Stimulated activated naive CD8-positive, alpha-beta T cell treated with anti-CD3 and anti-CD28 coated beads, Interleukin-15, Interleukin-2, amounts not matched to agents 100 ng/mL and 50 ng/mL, for 24 hours (primary cell): ENCODE results near the gene UTS2.

Experiments used
- H3K27ac Mint-ChIP-seq: one replicate; pipeline ENCODE4 v1.8.0; 2021; ENCODE audit warnings: mild to moderate bottlenecking, mixed read lengths
- H3K27me3 Mint-ChIP-seq: one replicate; pipeline ENCODE4 v1.8.0; 2021; ENCODE audit warnings: mixed read lengths
- H3K36me3 Mint-ChIP-seq: one replicate; pipeline ENCODE4 v1.8.0; 2021; ENCODE audit warnings: low read depth, mixed read lengths
- H3K4me1 Mint-ChIP-seq: one replicate; pipeline ENCODE4 v1.8.0; 2021; ENCODE audit warnings: low read depth, mixed read lengths
- H3K4me3 Mint-ChIP-seq: one replicate; pipeline ENCODE4 v1.8.0; 2021; ENCODE audit warnings: mild to moderate bottlenecking, mixed read lengths
- H3K9me3 Mint-ChIP-seq: one replicate; pipeline ENCODE4 v1.8.0; 2021; ENCODE audit warnings: mixed read lengths

Gene UTS2

DNA sequence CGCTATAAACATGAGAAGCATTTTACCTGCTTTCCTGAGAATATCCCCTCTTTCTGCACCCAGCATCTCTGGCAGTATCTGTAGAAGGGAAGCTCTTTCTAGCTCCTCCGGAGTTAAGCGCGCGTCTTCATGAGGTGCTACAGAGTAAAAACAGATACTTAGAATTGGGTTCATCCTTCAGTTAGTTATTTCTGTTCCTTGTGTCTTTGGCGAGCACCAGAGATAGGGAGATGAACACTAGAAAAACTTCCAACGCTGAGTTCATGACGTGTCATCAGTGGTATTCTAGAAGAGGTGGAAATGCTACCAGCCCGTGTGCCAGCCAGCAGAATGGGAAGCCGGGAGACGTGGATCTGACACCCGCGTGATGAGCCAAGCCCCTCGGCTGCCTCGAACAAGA is 2.1 kb downstream of the UTS2 start:
- Mint-ChIP-seq H3K27me3 (no peaks in the 10 kb centered on the region), H3K4me1 (no peaks in the 10 kb centered on the region), H3K36me3 (peaks cover 5% of the 10 kb centered on the region), H3K4me3 (no peak overlapping the region), H3K27ac (no peak overlapping the region), H3K9me3 (no peaks in the 10 kb centered on the region)

- Mint-ChIP-seq H3K27me3 (no peaks in the 10 kb centered on the region), H3K4me1 (peaks cover 2% of the 10 kb centered on the region), H3K36me3 (peaks cover 12% of the 10 kb centered on the region), H3K4me3 (no peak overlapping the region), H3K27ac (no peak overlapping the region), H3K9me3 (no peaks in the 10 kb centered on the region)
Observed at GRCh38 chr1:7847599-7847998, 5.3 kb downstream of the UTS2 start.

- H3K9me3 Mint-ChIP-seq, result no peaks in the 10 kb centered on the region
- no peak overlapping the region for H3K4me3 Mint-ChIP-seq
- peaks cover 14% of the 10 kb centered on the region for H3K36me3 Mint-ChIP-seq
- H3K4me1 Mint-ChIP-seq, result peaks cover 4% of the 10 kb centered on the region
- no peak overlapping the region for H3K27ac Mint-ChIP-seq
- H3K27me3 Mint-ChIP-seq, result no peaks in the 10 kb centered on the region
Observed at GRCh38 chr1:7846656-7847055, 6.2 kb downstream of the UTS2 start.

- Mint-ChIP-seq H3K27me3 (no peaks in the 10 kb centered on the region), H3K9me3 (no peaks in the 10 kb centered on the region), H3K27ac (no peak overlapping the region), H3K36me3 (peaks cover 17% of the 10 kb centered on the region), H3K4me1 (peaks cover 4% of the 10 kb centered on the region), H3K4me3 (no peak overlapping the region)
Observed at GRCh38 chr1:7845761-7846160, 7.1 kb downstream of the UTS2 start.

- Mint-ChIP-seq H3K27ac (peak overlapping the region; percentile 65), H3K36me3 (peaks cover 39% of the 10 kb centered on the region), H3K4me3 (no peak overlapping the region), H3K27me3 (no peaks in the 10 kb centered on the region), H3K4me1 (peaks cover 4% of the 10 kb centered on the region), H3K9me3 (peaks cover 10% of the 10 kb centered on the region)
Observed at GRCh38 chr1:7842517-7842916, 10.3 kb downstream of the UTS2 start.

GRCh38 chr1:7839526-7839925 is 13.3 kb downstream of the UTS2 start:
- Mint-ChIP-seq H3K9me3 (peaks cover 10% of the 10 kb centered on the region), H3K36me3 (peaks cover 58% of the 10 kb centered on the region), H3K4me3 (no peak overlapping the region), H3K4me1 (peaks cover 4% of the 10 kb centered on the region), H3K27me3 (no peaks in the 10 kb centered on the region), H3K27ac (no peak overlapping the region)

DNA sequence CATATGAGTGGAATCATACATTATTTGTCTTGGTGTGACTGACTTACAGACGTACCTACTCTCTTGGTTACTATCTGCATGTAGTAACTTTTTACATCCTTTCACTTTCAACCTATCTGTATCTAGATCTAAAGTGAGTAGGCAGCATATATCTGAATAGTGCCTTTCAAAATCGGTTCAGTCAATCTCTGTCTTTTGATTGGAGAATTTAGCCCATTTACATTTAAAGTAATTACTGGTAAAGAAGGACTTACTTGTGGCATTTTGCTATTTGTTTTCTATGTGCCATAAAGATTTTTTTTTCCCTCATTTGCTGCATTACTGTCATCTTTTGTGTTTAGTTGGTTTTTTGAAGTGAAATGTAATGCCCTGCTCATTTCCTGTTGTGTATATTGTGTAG is 14.2 kb downstream of the UTS2 start:
- Mint-ChIP-seq H3K27me3 (no peaks in the 10 kb centered on the region), H3K36me3 (peaks cover 58% of the 10 kb centered on the region), H3K4me1 (peaks cover 4% of the 10 kb centered on the region), H3K4me3 (no peak overlapping the region), H3K9me3 (peaks cover 10% of the 10 kb centered on the region), H3K27ac (no peak overlapping the region)

DNA sequence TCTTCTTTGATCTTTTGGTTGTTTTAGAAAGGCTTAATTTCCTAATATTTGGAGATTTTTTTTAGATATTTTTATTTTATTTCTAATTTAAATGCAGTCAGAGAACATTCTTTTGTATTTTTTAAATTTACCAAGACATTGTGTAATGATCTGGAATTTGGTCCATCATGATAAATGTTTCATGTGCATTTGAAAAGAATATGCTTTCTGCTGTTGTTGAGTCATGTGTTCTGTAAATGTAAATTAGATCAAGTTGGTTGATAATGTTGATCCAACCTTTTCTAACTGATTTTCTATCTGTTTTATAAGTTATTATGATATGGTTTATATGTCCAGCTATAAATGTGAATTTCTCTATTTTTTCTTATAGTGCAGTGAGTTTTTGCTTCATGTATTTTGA is 19.8 kb downstream of the UTS2 start:
- H3K27ac Mint-ChIP-seq, result no peak overlapping the region
- peaks cover 15% of the 10 kb centered on the region for H3K4me1 Mint-ChIP-seq
- H3K4me3 Mint-ChIP-seq, result no peak overlapping the region
- H3K9me3 Mint-ChIP-seq, result no peaks in the 10 kb centered on the region
- peaks cover 39% of the 10 kb centered on the region for H3K36me3 Mint-ChIP-seq
- H3K27me3 Mint-ChIP-seq, result no peaks in the 10 kb centered on the region

DNA sequence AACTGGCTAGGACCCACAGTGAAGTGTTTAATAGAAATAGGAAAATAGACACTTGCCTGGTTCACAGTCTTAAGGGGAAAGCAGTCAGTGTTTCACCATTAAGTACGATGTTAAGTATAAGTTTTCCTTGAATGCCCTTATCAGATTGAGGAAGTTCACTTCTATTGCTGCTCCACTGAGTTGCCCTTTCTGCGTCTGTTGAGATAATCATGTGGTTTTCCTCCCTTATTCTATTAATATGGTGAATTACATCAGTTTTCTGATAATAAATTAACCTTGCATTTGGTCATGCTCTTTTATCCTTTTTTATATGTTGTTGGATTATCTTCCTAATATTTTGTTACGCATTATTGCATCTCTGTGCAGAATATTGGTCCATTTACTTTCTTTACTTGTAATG is 21.4 kb downstream of the UTS2 start:
- Mint-ChIP-seq H3K4me3 (no peak overlapping the region), H3K36me3 (peaks cover 35% of the 10 kb centered on the region), H3K4me1 (peaks cover 15% of the 10 kb centered on the region)

GRCh38 chr1:7827126-7827955 is 25.5 kb downstream of the UTS2 start:
- Mint-ChIP-seq H3K9me3 (no peaks in the 10 kb centered on the region), H3K4me3 (peak overlapping the region; percentile 78), H3K27ac (peak overlapping the region; percentile 53), H3K4me1 (peaks cover 15% of the 10 kb centered on the region), H3K27me3 (no peaks in the 10 kb centered on the region), H3K36me3 (peaks cover 29% of the 10 kb centered on the region)

More for the DNA sequence above, 21.4 kb downstream of the UTS2 start:
- H3K27me3 Mint-ChIP-seq, result no peaks in the 10 kb centered on the region
- H3K27ac Mint-ChIP-seq, result no peak overlapping the region
- no peaks in the 10 kb centered on the region for H3K9me3 Mint-ChIP-seq

- no peaks in the 10 kb centered on the region for H3K9me3 Mint-ChIP-seq
- peaks cover 30% of the 10 kb centered on the region for H3K36me3 Mint-ChIP-seq
- H3K4me3 Mint-ChIP-seq, result peak overlapping the region; percentile 78
- H3K4me1 Mint-ChIP-seq, result peaks cover 11% of the 10 kb centered on the region
- no peak overlapping the region for H3K27ac Mint-ChIP-seq
- H3K27me3 Mint-ChIP-seq, result no peaks in the 10 kb centered on the region
Observed at GRCh38 chr1:7826363-7826762, 26.5 kb downstream of the UTS2 start.

GRCh38 chr1:7824701-7825100 is 28.2 kb downstream of the UTS2 start:
- no peak overlapping the region for H3K27ac Mint-ChIP-seq

GRCh38 chr1:7821282-7821681 is 31.6 kb downstream of the UTS2 start:
- Mint-ChIP-seq H3K4me3 (no peak overlapping the region), H3K9me3 (no peaks in the 10 kb centered on the region), H3K36me3 (peaks cover 25% of the 10 kb centered on the region), H3K4me1 (no peaks in the 10 kb centered on the region), H3K27me3 (no peaks in the 10 kb centered on the region), H3K27ac (no peak overlapping the region)

More at GRCh38 chr1:7824701-7825100, 28.2 kb downstream of the UTS2 start:
- Mint-ChIP-seq H3K36me3 (peaks cover 35% of the 10 kb centered on the region), H3K9me3 (no peaks in the 10 kb centered on the region), H3K27me3 (no peaks in the 10 kb centered on the region), H3K4me3 (no peak overlapping the region), H3K4me1 (peaks cover 7% of the 10 kb centered on the region)

DNA sequence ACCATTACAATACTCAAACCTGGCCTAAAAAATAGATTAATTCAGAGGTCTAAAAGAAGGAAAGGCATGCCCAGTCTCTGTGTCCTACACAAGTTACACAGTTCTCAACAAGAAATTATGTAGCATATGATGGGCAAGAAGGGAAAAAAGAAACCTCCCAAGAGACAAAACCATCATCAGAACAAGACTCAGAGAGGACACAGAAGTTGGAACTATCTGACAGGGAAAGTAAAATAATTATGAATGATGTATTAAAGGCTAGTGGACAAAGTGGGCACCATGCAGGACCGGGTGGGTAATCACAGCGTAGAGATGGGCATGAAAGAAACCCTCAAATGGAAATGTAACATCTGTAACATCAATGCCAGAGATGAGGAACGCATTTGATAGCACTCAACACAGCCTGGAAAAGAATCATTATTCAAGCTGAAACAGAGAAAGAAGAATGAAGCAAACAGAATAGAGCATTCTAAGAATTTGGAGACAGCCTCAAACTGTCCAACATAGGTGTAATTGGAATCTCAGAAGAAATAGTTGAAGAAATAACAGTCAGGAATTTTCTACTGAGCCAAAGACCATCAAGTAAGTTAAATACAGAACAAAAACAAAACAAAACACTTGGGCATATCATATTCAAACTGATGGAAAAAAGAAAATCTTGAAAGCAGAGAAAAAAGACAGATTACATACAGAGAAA is 39.0 kb downstream of the UTS2 start:
- no peaks in the 10 kb centered on the region for H3K4me1 Mint-ChIP-seq
- H3K27ac Mint-ChIP-seq, result no peak overlapping the region
- peaks cover 37% of the 10 kb centered on the region for H3K36me3 Mint-ChIP-seq
- no peak overlapping the region for H3K4me3 Mint-ChIP-seq
- no peaks in the 10 kb centered on the region for H3K27me3 Mint-ChIP-seq
- peaks cover 15% of the 10 kb centered on the region for H3K9me3 Mint-ChIP-seq

DNA sequence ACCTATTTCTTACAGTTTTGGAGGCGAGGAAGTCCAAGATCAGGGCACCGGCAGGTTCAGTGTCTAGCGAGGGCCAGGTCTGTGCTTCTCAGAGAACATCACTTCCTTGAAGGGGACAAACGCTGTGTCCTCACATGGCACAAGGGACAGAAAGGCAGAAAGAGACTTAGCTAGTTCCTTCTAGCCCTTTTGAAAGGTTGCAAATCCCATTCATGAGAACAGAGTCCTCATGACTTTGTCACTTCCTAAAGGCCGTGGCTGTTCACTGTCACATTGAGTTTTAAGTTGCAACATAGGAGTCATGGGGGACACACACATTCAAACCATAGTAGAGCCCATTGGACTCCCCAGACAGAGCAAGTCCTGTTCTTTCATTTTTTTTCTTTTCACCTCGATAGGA is 41.4 kb downstream of the UTS2 start:
- Mint-ChIP-seq H3K4me1 (no peaks in the 10 kb centered on the region), H3K9me3 (peaks cover 15% of the 10 kb centered on the region), H3K27ac (peak overlapping the region; percentile 40), H3K4me3 (no peak overlapping the region), H3K36me3 (peaks cover 37% of the 10 kb centered on the region), H3K27me3 (no peaks in the 10 kb centered on the region)
